Stomach (tissue), 4 donors: ENCODE measurements around the gene TRMU.

Experiments
- EP300 ChIP-seq: sonication (generic); formaldehyde crosslinking; IDR thresholded peaks from one replicate; pipeline ENCODE4 v1.6.1; 2017; ENCODE audit warnings: antibody characterized with exemption
- POLR2AphosphoS5 ChIP-seq, 3 donors: sonication (generic); formaldehyde crosslinking; IDR thresholded peaks; one replicate each; pipeline ENCODE4 v1.6.1; 2016; ENCODE audit warnings: antibody characterized with exemption in 3 of 3
- TF ChIP-seq, protein P1 (sequence below), 7 experiments: fragments of 450-650 bp in 4 of 7; fragments of 200-600 bp in 3 of 7; sonication (generic) in 3 of 7; IDR thresholded peaks; one replicate each; pipeline ENCODE4 v1.5.1; 2016 to 2019; ENCODE audit warnings: antibody characterized with exemption in 7 of 7, control low read depth in 2 of 7, mild to moderate bottlenecking in 1 of 7

DNA sequence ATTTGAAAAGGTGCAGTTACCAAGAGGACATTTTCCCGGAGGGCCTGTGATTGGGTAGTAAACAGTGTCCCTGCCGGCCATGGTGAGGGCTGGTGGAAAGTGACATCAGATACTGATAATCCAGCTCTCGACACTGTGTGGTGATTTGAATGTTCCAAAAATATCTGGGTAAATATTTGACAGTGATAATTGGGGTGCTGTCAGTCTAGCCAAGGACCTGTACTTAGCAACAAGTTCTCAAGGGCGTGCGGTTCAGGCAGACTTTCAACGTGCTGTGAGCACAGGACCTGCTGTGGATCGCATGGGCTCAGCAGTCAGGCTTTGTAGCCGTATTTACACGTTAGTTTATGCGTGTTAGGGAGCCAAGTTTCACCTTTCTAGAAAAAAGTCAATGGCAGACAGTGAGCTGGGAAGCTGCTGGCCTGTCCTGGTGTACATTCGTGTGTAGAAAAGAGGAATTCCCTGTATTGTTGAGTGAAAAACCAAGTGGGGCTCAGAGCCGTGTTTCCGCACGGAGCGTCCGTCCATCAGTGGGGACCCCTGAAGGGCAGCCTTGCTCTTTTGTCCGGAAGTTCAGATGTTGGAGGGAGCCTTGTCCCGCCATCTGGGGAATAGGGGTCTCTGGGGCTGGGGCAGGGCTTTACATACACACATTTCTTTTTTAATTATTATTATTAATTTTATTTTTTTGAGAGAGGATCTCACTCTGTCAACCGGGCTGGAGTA lies 11.3 kb downstream of the TRMU start:
- TF ChIP-seq, protein P1, sequence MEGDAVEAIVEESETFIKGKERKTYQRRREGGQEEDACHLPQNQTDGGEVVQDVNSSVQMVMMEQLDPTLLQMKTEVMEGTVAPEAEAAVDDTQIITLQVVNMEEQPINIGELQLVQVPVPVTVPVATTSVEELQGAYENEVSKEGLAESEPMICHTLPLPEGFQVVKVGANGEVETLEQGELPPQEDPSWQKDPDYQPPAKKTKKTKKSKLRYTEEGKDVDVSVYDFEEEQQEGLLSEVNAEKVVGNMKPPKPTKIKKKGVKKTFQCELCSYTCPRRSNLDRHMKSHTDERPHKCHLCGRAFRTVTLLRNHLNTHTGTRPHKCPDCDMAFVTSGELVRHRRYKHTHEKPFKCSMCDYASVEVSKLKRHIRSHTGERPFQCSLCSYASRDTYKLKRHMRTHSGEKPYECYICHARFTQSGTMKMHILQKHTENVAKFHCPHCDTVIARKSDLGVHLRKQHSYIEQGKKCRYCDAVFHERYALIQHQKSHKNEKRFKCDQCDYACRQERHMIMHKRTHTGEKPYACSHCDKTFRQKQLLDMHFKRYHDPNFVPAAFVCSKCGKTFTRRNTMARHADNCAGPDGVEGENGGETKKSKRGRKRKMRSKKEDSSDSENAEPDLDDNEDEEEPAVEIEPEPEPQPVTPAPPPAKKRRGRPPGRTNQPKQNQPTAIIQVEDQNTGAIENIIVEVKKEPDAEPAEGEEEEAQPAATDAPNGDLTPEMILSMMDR (IDR thresholded peaks at IDR 0.05) = no peak
- TF ChIP-seq EP300 (no peak), POLR2AphosphoS5 (IDR thresholded peaks at IDR 0.05) (no peak)
